Panc1 (cell line): Measurements from ENCODE around the gene P2RY14.

Experiments
- POLR2AphosphoS5 ChIP-seq: IDR thresholded peaks from 2 replicates; pipeline ENCODE4 v1.6.1; 2012; ENCODE audit warnings: mild to moderate bottlenecking, low read depth, low read length, moderate library complexity
- TF ChIP-seq, protein P1 (sequence below): fragments of 450-650 bp; IDR thresholded peaks from 2 replicates; pipeline ENCODE4 v1.5.1; 2017; ENCODE audit warnings: mild to moderate bottlenecking

DNA sequence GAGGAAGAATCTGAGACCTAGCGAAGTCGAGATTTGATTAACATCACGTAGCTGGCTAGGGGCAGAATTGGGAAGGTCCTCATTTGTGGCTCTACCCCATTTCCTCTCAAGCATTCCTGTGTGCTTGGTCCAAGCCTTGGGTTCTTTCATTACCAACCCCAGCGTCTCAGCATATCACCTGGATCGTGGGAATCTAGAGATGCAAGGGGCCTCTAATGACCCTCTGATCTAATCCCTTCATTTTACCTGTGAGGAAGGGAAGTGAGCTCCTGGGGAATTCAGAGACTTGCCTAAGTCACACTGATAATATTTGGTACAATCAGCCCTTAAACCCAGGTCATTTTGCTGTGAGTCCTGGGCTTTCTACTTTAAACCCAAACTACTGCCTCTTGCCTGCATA is 36.3 kb upstream of the P2RY14 start:
- TF ChIP-seq, protein P1, sequence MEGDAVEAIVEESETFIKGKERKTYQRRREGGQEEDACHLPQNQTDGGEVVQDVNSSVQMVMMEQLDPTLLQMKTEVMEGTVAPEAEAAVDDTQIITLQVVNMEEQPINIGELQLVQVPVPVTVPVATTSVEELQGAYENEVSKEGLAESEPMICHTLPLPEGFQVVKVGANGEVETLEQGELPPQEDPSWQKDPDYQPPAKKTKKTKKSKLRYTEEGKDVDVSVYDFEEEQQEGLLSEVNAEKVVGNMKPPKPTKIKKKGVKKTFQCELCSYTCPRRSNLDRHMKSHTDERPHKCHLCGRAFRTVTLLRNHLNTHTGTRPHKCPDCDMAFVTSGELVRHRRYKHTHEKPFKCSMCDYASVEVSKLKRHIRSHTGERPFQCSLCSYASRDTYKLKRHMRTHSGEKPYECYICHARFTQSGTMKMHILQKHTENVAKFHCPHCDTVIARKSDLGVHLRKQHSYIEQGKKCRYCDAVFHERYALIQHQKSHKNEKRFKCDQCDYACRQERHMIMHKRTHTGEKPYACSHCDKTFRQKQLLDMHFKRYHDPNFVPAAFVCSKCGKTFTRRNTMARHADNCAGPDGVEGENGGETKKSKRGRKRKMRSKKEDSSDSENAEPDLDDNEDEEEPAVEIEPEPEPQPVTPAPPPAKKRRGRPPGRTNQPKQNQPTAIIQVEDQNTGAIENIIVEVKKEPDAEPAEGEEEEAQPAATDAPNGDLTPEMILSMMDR = no peak
- TF ChIP-seq POLR2AphosphoS5 = no peak
